CD4-positive, alpha-beta memory T cell (primary cell): ENCODE measurements around the gene CNST. TPM values are rescaled to one million over a fixed set of nuclear protein-coding genes. Genes with fewer than 3 reads are reported as not detected.

ENCODE experiments used
- CTCF ChIA-PET: fragments of 350-600 bp; sonication (Branson Sonifier 250); formaldehyde crosslinking; loops from one replicate; lab custom pipeline; 2021; ENCODE audit warnings: inconsistent platforms; ENCODE audit not compliant: partially characterized antibody; lab: Charles Lee
- POLR2A ChIA-PET: fragments of 350-600 bp; sonication (Branson Sonifier 250); formaldehyde crosslinking; loops from one replicate; lab custom pipeline; 2021; ENCODE audit not compliant: partially characterized antibody; lab: Charles Lee
- DNase-seq, 5 donors: peaks; one replicate each; pipeline versions ENCODE4 v3.0.0 to v3.0.0-alpha.2; 2020 to 2022; ENCODE audit warnings: mixed read lengths in 1 of 5
- H3K27ac ChIP-seq: one replicate; pipeline ENCODE4 v1.7.0; 2013; ENCODE audit warnings: low read depth, low read length
- H3K27me3 ChIP-seq: 2 replicates; pipeline ENCODE4 v1.7.0; 2013; ENCODE audit warnings: mild to moderate bottlenecking, low read length, moderate library complexity; ENCODE audit not compliant: insufficient read depth
- H3K36me3 ChIP-seq: 2 replicates; pipeline ENCODE4 v1.7.0; 2013; ENCODE audit warnings: mild to moderate bottlenecking, low read length, moderate library complexity; ENCODE audit not compliant: insufficient read depth
- H3K4me1 ChIP-seq: 2 replicates; pipeline ENCODE4 v1.7.0; 2013; ENCODE audit warnings: mild to moderate bottlenecking, low read length, moderate library complexity; ENCODE audit not compliant: insufficient read depth
- H3K4me3 ChIP-seq, 2 donors: one replicate each; pipeline ENCODE4 v1.7.0; 2013; ENCODE audit warnings: low read length in 2 of 2, mild to moderate bottlenecking in 1 of 2
- H3K9me3 ChIP-seq, 2 donors: one replicate each; pipeline ENCODE4 v1.7.0; 2013; ENCODE audit warnings: low read length in 2 of 2, control low read depth in 1 of 2; ENCODE audit not compliant: control insufficient read depth in 1 of 2
- H3K27ac Mint-ChIP-seq, 7 donors: one replicate each; pipeline ENCODE4 v1.8.0; 2020 to 2021; ENCODE audit warnings: mixed read lengths in 7 of 7, mild to moderate bottlenecking in 6 of 7, inconsistent platforms in 3 of 7, moderate library complexity in 3 of 7
- H3K27me3 Mint-ChIP-seq, 2 donors: one replicate each; pipeline ENCODE4 v1.8.0; 2020 to 2021; ENCODE audit warnings: mixed read lengths in 2 of 2
- H3K36me3 Mint-ChIP-seq, 2 donors: one replicate each; pipeline ENCODE4 v1.8.0; 2020 to 2021; ENCODE audit warnings: mixed read lengths in 2 of 2, inconsistent platforms in 1 of 2, mild to moderate bottlenecking in 1 of 2
- H3K4me1 Mint-ChIP-seq, 4 donors: one replicate each; pipeline ENCODE4 v1.8.0; 2020 to 2021; ENCODE audit warnings: mixed read lengths in 4 of 4, mild to moderate bottlenecking in 1 of 4
- H3K4me3 Mint-ChIP-seq, 8 donors: one replicate each; pipeline ENCODE4 v1.8.0; 2020 to 2021; ENCODE audit warnings: mixed read lengths in 8 of 8, mild to moderate bottlenecking in 7 of 8, moderate library complexity in 6 of 8, inconsistent platforms in 3 of 8
- H3K9me3 Mint-ChIP-seq, 8 donors: one replicate each; pipeline ENCODE4 v1.8.0; 2020 to 2021; ENCODE audit warnings: mixed read lengths in 8 of 8, mild to moderate bottlenecking in 5 of 8, inconsistent platforms in 3 of 8, moderate library complexity in 1 of 8
- intact Hi-C: fragments of 100-400 bp; cut with micrococcal nuclease; formaldehyde crosslinking; loops from one replicate; pipeline ENCODE4 v1.15.1; 2023
- polyA plus RNA-seq, 2 donors: library from polyadenylated mRNA; unstranded; fragments of 300-500 nt; fragmentation: Illumina TruSeq; gene quantifications; one replicate each; pipeline ENCODE4 v1.2.3, GENCODE V29; 2021
- total RNA-seq, 2 experiments: library from RNA; stranded (reverse); gene quantifications; one replicate each; pipeline ENCODE4 v1.2.3, GENCODE V29; 2021

Gene CNST
- total and polyA plus RNA-seq, 4 experiments from 2014 or later = 36.2 to 103 (median 78.1) TPM

- H3K4me1 ChIP-seq = peaks cover 38% of the 10 kb centered on the region
- H3K4me1 Mint-ChIP-seq = peaks cover 38 to 67% (median 53%) of the 10 kb centered on the region in 4 donors
- POLR2A ChIA-PET = no interaction called here
- no peaks in the 10 kb centered on the region for H3K27me3 ChIP-seq
- CTCF ChIA-PET = no interaction called here
- H3K9me3 Mint-ChIP-seq = peaks cover 0 to 6% (median 1%) of the 10 kb centered on the region in 8 donors
- no peak overlapping the region for H3K4me3 ChIP-seq
- H3K27ac ChIP-seq = no peak overlapping the region
- peaks cover 13% of the 10 kb centered on the region for H3K36me3 ChIP-seq
- DNase-seq = no peak
- H3K36me3 Mint-ChIP-seq = peaks cover 40 to 51% of the 10 kb centered on the region in 2 donors
- no peaks in the 10 kb centered on the region for H3K9me3 ChIP-seq
- peak overlapping the region in 2 of 8 donors; percentile 32 to 40 for H3K4me3 Mint-ChIP-seq
- H3K27me3 Mint-ChIP-seq = no peaks in the 10 kb centered on the region
- H3K27ac Mint-ChIP-seq = peak overlapping the region in 6 of 7 donors; percentile 47 to 91 (median 70)
- intact Hi-C loops = no loop called here
Measured at GRCh38 chr1:246591504-246591903, 25.2 kb downstream of the CNST start.

DNA sequence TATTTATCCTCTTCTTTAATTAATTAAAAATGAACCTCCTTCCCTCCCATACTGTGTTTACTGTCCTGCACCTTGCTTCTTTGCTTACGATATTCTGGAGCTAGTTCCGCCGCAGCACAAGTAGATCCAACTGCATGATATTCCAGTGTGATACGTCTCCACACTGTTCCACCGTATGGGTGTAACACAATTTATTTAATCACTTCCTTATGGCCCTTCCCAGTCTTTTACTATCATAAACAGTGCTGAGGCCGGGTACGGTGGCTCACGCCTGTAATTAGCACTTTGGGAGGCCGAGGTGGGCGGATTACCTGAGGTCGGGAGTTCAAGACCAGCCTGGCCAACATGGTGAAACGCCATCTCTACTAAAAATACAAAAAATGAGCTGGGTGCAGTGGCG, 25.7 kb downstream of the CNST start:
- H3K27ac Mint-ChIP-seq = peak overlapping the region in 1 of 7 donors; percentile 57
- ChIA-PET POLR2A (no interaction called here), CTCF (no interaction called here)
- peak overlapping the region in 2 of 8 donors; percentile 34 to 43 for H3K4me3 Mint-ChIP-seq
- no peak overlapping the region for H3K4me3 ChIP-seq
- no peaks in the 10 kb centered on the region for H3K27me3 ChIP-seq
- H3K36me3 ChIP-seq = peaks cover 13% of the 10 kb centered on the region
- H3K27me3 Mint-ChIP-seq = no peaks in the 10 kb centered on the region
- H3K4me1 ChIP-seq = peaks cover 39% of the 10 kb centered on the region
- H3K36me3 Mint-ChIP-seq = peaks cover 40 to 54% of the 10 kb centered on the region in 2 donors
- no peak for DNase-seq
- H3K4me1 Mint-ChIP-seq = peaks cover 41 to 71% (median 54%) of the 10 kb centered on the region in 4 donors
- peaks cover 0 to 6% (median 1%) of the 10 kb centered on the region in 8 donors for H3K9me3 Mint-ChIP-seq
- intact Hi-C loops = no loop called here
- no peak overlapping the region for H3K27ac ChIP-seq
- H3K9me3 ChIP-seq = no peaks in the 10 kb centered on the region

- no peaks in the 10 kb centered on the region for H3K9me3 ChIP-seq
- intact Hi-C loops = no loop called here
- CTCF ChIA-PET = no interaction called here
- H3K27ac ChIP-seq = no peak overlapping the region
- Mint-ChIP-seq H3K27ac (peak overlapping the region in 2 of 7 donors; percentile 57 to 62), H3K27me3 (no peaks in the 10 kb centered on the region), H3K9me3 (peaks cover 0 to 6% (median 1%) of the 10 kb centered on the region in 8 donors), H3K4me3 (peak overlapping the region in 1 of 8 donors; percentile 10), H3K36me3 (peaks cover 40 to 57% of the 10 kb centered on the region in 2 donors), H3K4me1 (peaks cover 38 to 75% (median 54%) of the 10 kb centered on the region in 4 donors)
- POLR2A ChIA-PET = no interaction called here
- no peak overlapping the region for H3K4me3 ChIP-seq
- no peaks in the 10 kb centered on the region for H3K27me3 ChIP-seq
- H3K36me3 ChIP-seq = peaks cover 13% of the 10 kb centered on the region
- DNase-seq = no peak
- H3K4me1 ChIP-seq = peaks cover 39% of the 10 kb centered on the region
Measured at GRCh38 chr1:246592695-246593094, 26.4 kb downstream of the CNST start.

DNA sequence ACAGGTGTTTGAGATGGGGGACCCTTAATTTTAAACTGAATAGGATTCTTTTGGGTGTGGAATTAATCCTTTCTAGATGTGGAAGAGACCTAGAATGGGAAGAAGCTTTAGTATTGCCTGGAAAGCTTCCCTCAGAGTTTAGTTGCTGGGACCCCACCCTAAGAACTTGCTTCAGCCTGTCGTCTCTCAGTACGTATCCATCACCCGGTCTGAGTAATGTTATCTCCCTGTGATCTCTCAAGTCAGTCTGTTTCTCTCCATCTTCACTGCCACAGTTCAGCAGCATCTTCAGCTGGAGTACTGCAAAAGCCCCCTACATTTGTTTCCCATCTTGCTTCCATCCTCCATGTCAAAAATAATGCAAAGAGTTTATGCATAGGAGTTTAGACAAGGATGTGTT, 28.9 kb downstream of the CNST start:
- Histone ChIP-seq H3K27me3 (no peaks in the 10 kb centered on the region), H3K27ac (no peak overlapping the region), H3K9me3 (no peaks in the 10 kb centered on the region), H3K36me3 (peaks cover 13% of the 10 kb centered on the region), H3K4me3 (no peak overlapping the region), H3K4me1 (peaks cover 58% of the 10 kb centered on the region)
- CTCF ChIA-PET = interaction anchor here (1.4 kb wide), 1 partner anchor 16 kb away, joined by 3 read pairs; no protein-coding TSS in a partner anchor
- DNase-seq = no peak
- Mint-ChIP-seq H3K4me3 (peak overlapping the region in 1 of 8 donors; percentile 43), H3K27me3 (no peaks in the 10 kb centered on the region), H3K4me1 (peaks cover 45 to 86% (median 64%) of the 10 kb centered on the region in 4 donors), H3K9me3 (peaks cover 0 to 2% (median 0%) of the 10 kb centered on the region in 8 donors), H3K36me3 (peaks cover 40 to 64% of the 10 kb centered on the region in 2 donors), H3K27ac (peak overlapping the region in 3 of 7 donors; percentile 4 to 33 (median 25))
- intact Hi-C loops = no loop called here
- POLR2A ChIA-PET = interaction anchor here (1.5 kb wide), 1 partner anchor 29 kb away, joined by 5 read pairs; the partner anchor contains the start of genes CNST and TFB2M

- H3K27me3 Mint-ChIP-seq = no peaks in the 10 kb centered on the region
- Histone ChIP-seq H3K27me3 (no peaks in the 10 kb centered on the region), H3K4me3 (no peak overlapping the region), H3K4me1 (peaks cover 61% of the 10 kb centered on the region), H3K27ac (no peak overlapping the region), H3K36me3 (peaks cover 6% of the 10 kb centered on the region), H3K9me3 (no peaks in the 10 kb centered on the region)
- no peaks in the 10 kb centered on the region for H3K9me3 Mint-ChIP-seq
- ChIA-PET CTCF (interaction anchor here (1.3 kb wide), 1 partner anchor 26 kb away, joined by 3 read pairs; no protein-coding TSS in a partner anchor), POLR2A (interaction anchor here (5.1 kb wide), 1 partner anchor 31 kb away, joined by 19 read pairs; the partner anchor contains the start of genes CNST and TFB2M)
- H3K36me3 Mint-ChIP-seq = peaks cover 25 to 51% of the 10 kb centered on the region in 2 donors
- H3K27ac Mint-ChIP-seq = peak overlapping the region in 3 of 7 donors; percentile 5 to 78 (median 7)
- H3K4me3 Mint-ChIP-seq = no peak overlapping the region
- DNase-seq = no peak
- peaks cover 49 to 89% (median 64%) of the 10 kb centered on the region in 4 donors for H3K4me1 Mint-ChIP-seq
- intact Hi-C loops = no loop called here
Measured at GRCh38 chr1:246597340-246597739, 31.1 kb downstream of the CNST start.

DNA sequence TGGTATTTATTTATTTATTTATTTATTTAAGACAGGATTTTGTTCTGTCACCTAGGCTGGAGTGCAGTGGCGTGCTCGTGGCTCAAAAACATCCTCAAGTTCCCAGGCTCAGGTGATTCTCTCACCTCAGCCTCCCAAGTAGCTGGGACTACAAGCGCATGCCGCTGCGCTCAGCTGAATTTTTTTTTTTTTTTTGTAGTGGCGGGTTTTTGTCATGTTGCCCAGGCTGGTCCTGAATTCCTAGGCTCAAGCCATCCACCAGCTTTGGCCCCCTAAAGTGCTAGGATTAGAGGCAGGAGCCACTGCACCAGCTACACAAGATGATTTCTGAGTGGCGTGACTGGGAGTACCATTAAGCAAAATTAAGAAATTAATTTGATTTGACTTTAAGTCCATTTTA, 31.7 kb downstream of the CNST start:
- CTCF ChIA-PET = interaction anchor here (1.3 kb wide), 1 partner anchor 25 kb away, joined by 3 read pairs; no protein-coding TSS in a partner anchor
- intact Hi-C loops = no loop called here
- Histone ChIP-seq H3K4me3 (no peak overlapping the region), H3K4me1 (peaks cover 66% of the 10 kb centered on the region), H3K9me3 (no peaks in the 10 kb centered on the region), H3K27ac (no peak overlapping the region), H3K27me3 (no peaks in the 10 kb centered on the region), H3K36me3 (peaks cover 3% of the 10 kb centered on the region)
- Mint-ChIP-seq H3K4me3 (no peak overlapping the region), H3K36me3 (peaks cover 24 to 49% of the 10 kb centered on the region in 2 donors), H3K9me3 (no peaks in the 10 kb centered on the region), H3K4me1 (peaks cover 50 to 89% (median 64%) of the 10 kb centered on the region in 4 donors), H3K27me3 (no peaks in the 10 kb centered on the region), H3K27ac (peak overlapping the region in 2 of 7 donors; percentile 25 to 43)
- POLR2A ChIA-PET = interaction anchor here (5.1 kb wide), 1 partner anchor 32 kb away, joined by 19 read pairs; the partner anchor contains the start of genes CNST and TFB2M
- DNase-seq = no peak

GRCh38 chr1:246599315-246599714, 33.1 kb downstream of the CNST start:
- Mint-ChIP-seq H3K4me1 (peaks cover 53 to 92% (median 72%) of the 10 kb centered on the region in 4 donors), H3K36me3 (peaks cover 28 to 47% of the 10 kb centered on the region in 2 donors)

More at GRCh38 chr1:246599315-246599714, 33.1 kb downstream of the CNST start:
- H3K4me3 ChIP-seq = no peak overlapping the region
- H3K27ac Mint-ChIP-seq = peak overlapping the region in 5 of 7 donors; percentile 25 to 60 (median 39)
- no peaks in the 10 kb centered on the region for H3K27me3 Mint-ChIP-seq
- no peaks in the 10 kb centered on the region for H3K9me3 ChIP-seq
- no peak overlapping the region for H3K27ac ChIP-seq
- ChIA-PET CTCF (interaction anchor here (1.4 kb wide), 1 partner anchor 12 kb away, joined by 4 read pairs; no protein-coding TSS in a partner anchor), POLR2A (interaction anchor here (5.1 kb wide), 1 partner anchor 33 kb away, joined by 19 read pairs; the partner anchor contains the start of genes CNST and TFB2M)
- no peak for DNase-seq
- H3K9me3 Mint-ChIP-seq = no peaks in the 10 kb centered on the region
- no peaks in the 10 kb centered on the region for H3K27me3 ChIP-seq
- H3K4me3 Mint-ChIP-seq = no peak overlapping the region
- intact Hi-C loops = no loop called here
- H3K4me1 ChIP-seq = peaks cover 66% of the 10 kb centered on the region
- H3K36me3 ChIP-seq = peaks cover 3% of the 10 kb centered on the region
